ENCODE measurements around the gene SEC22A.

The SEC22A gene

DNA sequence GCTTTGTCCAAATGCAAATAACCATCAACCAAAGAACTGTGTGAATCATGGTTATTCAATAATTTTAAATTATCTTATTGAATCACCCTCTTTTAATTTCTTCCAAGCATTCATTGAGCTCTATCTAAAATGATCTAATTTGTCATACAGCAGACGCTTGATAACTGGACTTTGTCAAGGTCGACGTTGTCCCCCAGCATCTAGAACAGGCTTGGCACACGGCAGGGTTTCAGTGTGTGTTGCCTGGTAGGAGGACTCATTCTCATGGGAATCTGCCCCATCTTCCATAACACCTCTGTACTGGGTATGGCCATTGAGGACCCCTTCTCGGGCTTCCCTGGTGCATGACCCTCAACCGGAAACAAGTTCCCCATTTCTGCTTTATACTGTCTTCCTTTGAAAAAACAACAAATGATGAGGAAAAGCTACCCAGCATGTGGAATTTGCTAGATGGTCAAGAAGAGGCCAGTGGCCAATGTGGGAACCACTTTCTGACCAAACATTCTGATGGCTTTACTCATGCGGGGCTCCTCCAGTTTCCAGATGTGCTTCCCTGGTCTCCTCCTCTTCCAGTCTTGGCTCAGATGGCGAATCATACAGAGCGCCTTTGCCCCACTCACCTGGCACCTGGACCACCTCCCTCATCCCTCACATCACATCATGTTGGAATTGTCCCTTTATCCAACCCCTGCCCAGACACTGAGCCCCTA lies 41.7 kb upstream of the SEC22A start:
- no peak overlapping the region for H3K27ac ChIP-seq (replicated peaks)
- no peaks in the 10 kb centered on the region for H3K27me3 ChIP-seq (ENCODE audit: insufficient read depth, poor library complexity, severe bottlenecking)
- TF ChIP-seq GABPA (IDR thresholded peaks at IDR 0.05; ENCODE audit: low read depth) (no peak), SPI1 (IDR thresholded peaks at IDR 0.05; ENCODE audit: borderline replicate concordance, low read depth) (no peak), POLR2AphosphoS5 (IDR thresholded peaks at IDR 0.05; ENCODE audit: low read depth) (no peak)
- TF ChIP-seq, protein P1, sequence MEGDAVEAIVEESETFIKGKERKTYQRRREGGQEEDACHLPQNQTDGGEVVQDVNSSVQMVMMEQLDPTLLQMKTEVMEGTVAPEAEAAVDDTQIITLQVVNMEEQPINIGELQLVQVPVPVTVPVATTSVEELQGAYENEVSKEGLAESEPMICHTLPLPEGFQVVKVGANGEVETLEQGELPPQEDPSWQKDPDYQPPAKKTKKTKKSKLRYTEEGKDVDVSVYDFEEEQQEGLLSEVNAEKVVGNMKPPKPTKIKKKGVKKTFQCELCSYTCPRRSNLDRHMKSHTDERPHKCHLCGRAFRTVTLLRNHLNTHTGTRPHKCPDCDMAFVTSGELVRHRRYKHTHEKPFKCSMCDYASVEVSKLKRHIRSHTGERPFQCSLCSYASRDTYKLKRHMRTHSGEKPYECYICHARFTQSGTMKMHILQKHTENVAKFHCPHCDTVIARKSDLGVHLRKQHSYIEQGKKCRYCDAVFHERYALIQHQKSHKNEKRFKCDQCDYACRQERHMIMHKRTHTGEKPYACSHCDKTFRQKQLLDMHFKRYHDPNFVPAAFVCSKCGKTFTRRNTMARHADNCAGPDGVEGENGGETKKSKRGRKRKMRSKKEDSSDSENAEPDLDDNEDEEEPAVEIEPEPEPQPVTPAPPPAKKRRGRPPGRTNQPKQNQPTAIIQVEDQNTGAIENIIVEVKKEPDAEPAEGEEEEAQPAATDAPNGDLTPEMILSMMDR (IDR thresholded peaks at IDR 0.05; ENCODE audit: insufficient read depth, low read length) = no peak
- TF ChIP-seq, protein P2, sequence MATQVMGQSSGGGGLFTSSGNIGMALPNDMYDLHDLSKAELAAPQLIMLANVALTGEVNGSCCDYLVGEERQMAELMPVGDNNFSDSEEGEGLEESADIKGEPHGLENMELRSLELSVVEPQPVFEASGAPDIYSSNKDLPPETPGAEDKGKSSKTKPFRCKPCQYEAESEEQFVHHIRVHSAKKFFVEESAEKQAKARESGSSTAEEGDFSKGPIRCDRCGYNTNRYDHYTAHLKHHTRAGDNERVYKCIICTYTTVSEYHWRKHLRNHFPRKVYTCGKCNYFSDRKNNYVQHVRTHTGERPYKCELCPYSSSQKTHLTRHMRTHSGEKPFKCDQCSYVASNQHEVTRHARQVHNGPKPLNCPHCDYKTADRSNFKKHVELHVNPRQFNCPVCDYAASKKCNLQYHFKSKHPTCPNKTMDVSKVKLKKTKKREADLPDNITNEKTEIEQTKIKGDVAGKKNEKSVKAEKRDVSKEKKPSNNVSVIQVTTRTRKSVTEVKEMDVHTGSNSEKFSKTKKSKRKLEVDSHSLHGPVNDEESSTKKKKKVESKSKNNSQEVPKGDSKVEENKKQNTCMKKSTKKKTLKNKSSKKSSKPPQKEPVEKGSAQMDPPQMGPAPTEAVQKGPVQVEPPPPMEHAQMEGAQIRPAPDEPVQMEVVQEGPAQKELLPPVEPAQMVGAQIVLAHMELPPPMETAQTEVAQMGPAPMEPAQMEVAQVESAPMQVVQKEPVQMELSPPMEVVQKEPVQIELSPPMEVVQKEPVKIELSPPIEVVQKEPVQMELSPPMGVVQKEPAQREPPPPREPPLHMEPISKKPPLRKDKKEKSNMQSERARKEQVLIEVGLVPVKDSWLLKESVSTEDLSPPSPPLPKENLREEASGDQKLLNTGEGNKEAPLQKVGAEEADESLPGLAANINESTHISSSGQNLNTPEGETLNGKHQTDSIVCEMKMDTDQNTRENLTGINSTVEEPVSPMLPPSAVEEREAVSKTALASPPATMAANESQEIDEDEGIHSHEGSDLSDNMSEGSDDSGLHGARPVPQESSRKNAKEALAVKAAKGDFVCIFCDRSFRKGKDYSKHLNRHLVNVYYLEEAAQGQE (IDR thresholded peaks at IDR 0.05; ENCODE audit: insufficient replicate concordance, low read depth) = no peak
- H3K4me3 ChIP-seq (replicated peaks; ENCODE audit: insufficient read depth, low read length) = no peak overlapping the region
- DNase-seq (ENCODE audit: low read depth in 1 of 2, low spot score in 1 of 2) = no peak

DNA sequence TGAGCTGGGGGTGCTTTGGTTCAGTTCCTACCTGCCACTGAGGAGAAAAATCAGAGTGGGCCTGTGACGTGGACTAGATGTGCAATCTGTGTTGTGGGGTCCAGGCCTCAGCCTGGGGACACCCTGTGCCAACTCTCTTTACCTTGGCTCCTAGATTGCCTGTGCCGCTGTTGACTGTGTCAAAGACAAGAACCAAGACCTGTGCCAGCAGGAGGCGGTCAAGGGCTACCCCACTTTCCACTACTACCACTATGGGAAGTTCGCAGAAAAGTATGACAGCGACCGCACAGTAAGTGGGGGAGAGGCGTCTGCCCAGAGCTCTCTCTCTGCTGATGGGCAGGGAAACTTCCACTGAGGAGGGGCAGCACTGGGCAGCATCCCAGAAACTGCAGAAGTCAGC lies 40.6 kb upstream of the SEC22A start:
- Histone ChIP-seq H3K27me3 (ENCODE audit: insufficient read depth, poor library complexity, severe bottlenecking) (no peaks in the 10 kb centered on the region), H3K4me3 (replicated peaks; ENCODE audit: insufficient read depth, low read length) (no peak overlapping the region), H3K27ac (replicated peaks) (no peak overlapping the region)
- TF ChIP-seq SPI1 (IDR thresholded peaks at IDR 0.05; ENCODE audit: borderline replicate concordance, low read depth) (no peak), POLR2AphosphoS5 (IDR thresholded peaks at IDR 0.05; ENCODE audit: low read depth) (no peak), GABPA (IDR thresholded peaks at IDR 0.05; ENCODE audit: low read depth) (no peak)
- TF ChIP-seq, protein P1 (IDR thresholded peaks at IDR 0.05; ENCODE audit: insufficient read depth, low read length) = no peak
- TF ChIP-seq, protein P2 (IDR thresholded peaks at IDR 0.05; ENCODE audit: insufficient replicate concordance, low read depth) = no peak
- no peak for DNase-seq (ENCODE audit: low read depth in 1 of 2, low spot score in 1 of 2)

DNA sequence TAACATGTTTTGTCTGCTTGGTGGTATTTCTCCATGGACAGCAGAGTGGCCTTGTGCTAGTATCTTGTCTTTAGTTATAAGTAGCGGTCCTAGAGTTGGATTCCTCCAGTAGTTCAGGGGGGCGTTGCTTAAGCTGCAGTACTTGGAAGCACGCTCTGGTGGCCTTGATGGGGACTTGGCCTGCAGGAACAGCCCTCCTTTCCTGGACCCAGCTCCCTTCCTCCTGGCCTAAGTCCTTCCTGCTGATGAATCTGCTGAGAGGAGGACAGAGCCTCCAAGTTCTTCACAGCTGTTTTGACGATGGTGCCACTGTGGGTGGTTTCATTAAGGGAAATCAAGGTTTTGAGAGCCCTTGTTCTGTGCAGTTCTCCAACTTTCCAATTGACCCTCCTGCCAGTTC lies 38.6 kb upstream of the SEC22A start:
- no peaks in the 10 kb centered on the region for H3K27me3 ChIP-seq (ENCODE audit: insufficient read depth, poor library complexity, severe bottlenecking)

More for the DNA sequence above, 38.6 kb upstream of the SEC22A start:
- no peak for DNase-seq (ENCODE audit: low read depth in 1 of 2, low spot score in 1 of 2)
- no peak overlapping the region for H3K4me3 ChIP-seq (replicated peaks; ENCODE audit: insufficient read depth, low read length)
- H3K27ac ChIP-seq (replicated peaks) = no peak overlapping the region
- no peak for TF ChIP-seq SPI1 (IDR thresholded peaks at IDR 0.05; ENCODE audit: borderline replicate concordance, low read depth)
- TF ChIP-seq, protein P2 (IDR thresholded peaks at IDR 0.05; ENCODE audit: insufficient replicate concordance, low read depth) = no peak
- TF ChIP-seq, protein P1 (IDR thresholded peaks at IDR 0.05; ENCODE audit: insufficient read depth, low read length) = no peak
- TF ChIP-seq POLR2AphosphoS5 (IDR thresholded peaks at IDR 0.05; ENCODE audit: low read depth) = no peak
- no peak for TF ChIP-seq GABPA (IDR thresholded peaks at IDR 0.05; ENCODE audit: low read depth)
